ENCODE measurements around the gene KNTC1. TPM values are rescaled to one million over a fixed set of nuclear protein-coding genes. Genes with fewer than 3 reads are reported as not detected.

Gene KNTC1
- total RNA-seq, 1 experiment from 2014 or later, result 111 TPM

- TF ChIP-seq EZH2 (IDR thresholded peaks at IDR 0.05; ENCODE audit: borderline replicate concordance, low read depth, low read length, poor library complexity, severe bottlenecking), result no peak
- no peak for TF ChIP-seq CTCF (conservative IDR thresholded peaks at IDR 0.05; ENCODE audit: low read depth, low read length)
- BruUV-seq (replicated peaks), result no TSS peak
- H3K4me1 ChIP-seq (ENCODE audit: insufficient read depth, low read length, poor library complexity, severe bottlenecking), result no peaks in the 10 kb centered on the region
- POLR2A ChIA-PET (ENCODE audit: low non-redundant PET), result no interaction called here
- H3K4me3 ChIP-seq (ENCODE audit: low read depth, low read length, poor library complexity, severe bottlenecking), result no peak overlapping the region
- H3K9me3 ChIP-seq (ENCODE audit: low read depth, low read length, poor library complexity, severe bottlenecking), result no peaks in the 10 kb centered on the region
- DNase-seq (ENCODE audit: low spot score), result no peak
- intact Hi-C loops (cut with micrococcal nuclease; ENCODE audit: unreplicated experiment), result no loop called here
- CTCF ChIA-PET, result no interaction called here
- H3K27me3 ChIP-seq (replicated peaks; ENCODE audit: insufficient read depth, low read depth, low read length, poor library complexity), result no peaks in the 10 kb centered on the region
- peaks cover 81% of the 10 kb centered on the region for H3K36me3 ChIP-seq (ENCODE audit: insufficient read depth, low read length, poor library complexity, severe bottlenecking)
- H3K27ac ChIP-seq (ENCODE audit: low read depth, low read length, poor library complexity, severe bottlenecking), result no peak overlapping the region
Observed at GRCh38 chr12:122614839-122615238, 87.8 kb downstream of the KNTC1 start.

GRCh38 chr12:122615780-122616179 is 88.7 kb downstream of the KNTC1 start:
- no peaks in the 10 kb centered on the region for H3K4me1 ChIP-seq (ENCODE audit: insufficient read depth, low read length, poor library complexity, severe bottlenecking)
- ChIA-PET CTCF (no interaction called here), POLR2A (ENCODE audit: low non-redundant PET) (no interaction called here)
- no peak overlapping the region for H3K4me3 ChIP-seq (ENCODE audit: low read depth, low read length, poor library complexity, severe bottlenecking)
- H3K36me3 ChIP-seq (ENCODE audit: insufficient read depth, low read length, poor library complexity, severe bottlenecking), result peaks cover 81% of the 10 kb centered on the region
- no peak for TF ChIP-seq EZH2 (IDR thresholded peaks at IDR 0.05; ENCODE audit: borderline replicate concordance, low read depth, low read length, poor library complexity, severe bottlenecking)
- no peak overlapping the region for H3K27ac ChIP-seq (ENCODE audit: low read depth, low read length, poor library complexity, severe bottlenecking)
- intact Hi-C loops (cut with micrococcal nuclease; ENCODE audit: unreplicated experiment), result no loop called here
- DNase-seq (ENCODE audit: low spot score), result no peak
- no peaks in the 10 kb centered on the region for H3K9me3 ChIP-seq (ENCODE audit: low read depth, low read length, poor library complexity, severe bottlenecking)
- BruUV-seq (replicated peaks), result no TSS peak
- no peaks in the 10 kb centered on the region for H3K27me3 ChIP-seq (replicated peaks; ENCODE audit: insufficient read depth, low read depth, low read length, poor library complexity)

- Histone ChIP-seq H3K4me3 (ENCODE audit: low read depth, low read length, poor library complexity, severe bottlenecking) (no peak overlapping the region), H3K36me3 (ENCODE audit: insufficient read depth, low read length, poor library complexity, severe bottlenecking) (peaks cover 6% of the 10 kb centered on the region), H3K27ac (ENCODE audit: low read depth, low read length, poor library complexity, severe bottlenecking) (no peak overlapping the region), H3K9me3 (ENCODE audit: low read depth, low read length, poor library complexity, severe bottlenecking) (no peaks in the 10 kb centered on the region), H3K27me3 (replicated peaks; ENCODE audit: insufficient read depth, low read depth, low read length, poor library complexity) (no peaks in the 10 kb centered on the region), H3K4me1 (ENCODE audit: insufficient read depth, low read length, poor library complexity, severe bottlenecking) (no peaks in the 10 kb centered on the region)
- intact Hi-C loops (cut with micrococcal nuclease; ENCODE audit: unreplicated experiment), result loop anchor here (5.0 kb wide), 1 partner anchor 117 kb away; the partner anchor contains the start of gene DENR
- DNase-seq (ENCODE audit: low spot score), result no peak
- POLR2A ChIA-PET (ENCODE audit: low non-redundant PET), result no interaction called here
- BruUV-seq (replicated peaks), result no TSS peak
- TF ChIP-seq EZH2 (IDR thresholded peaks at IDR 0.05; ENCODE audit: borderline replicate concordance, low read depth, low read length, poor library complexity, severe bottlenecking), result no peak
- TF ChIP-seq CTCF (conservative IDR thresholded peaks at IDR 0.05; ENCODE audit: low read depth, low read length), result no peak
- CTCF ChIA-PET, result no interaction called here
Observed at GRCh38 chr12:122635471-122635870, 108.4 kb downstream of the KNTC1 start.

GRCh38 chr12:122643207-122643805 is 116.3 kb downstream of the KNTC1 start:
- H3K27me3 ChIP-seq (replicated peaks; ENCODE audit: insufficient read depth, low read depth, low read length, poor library complexity), result no peaks in the 10 kb centered on the region
- no TSS peak for BruUV-seq (replicated peaks)
- DNase-seq (ENCODE audit: low spot score), result no peak
- H3K27ac ChIP-seq (ENCODE audit: low read depth, low read length, poor library complexity, severe bottlenecking), result no peak overlapping the region
- intact Hi-C loops (cut with micrococcal nuclease; ENCODE audit: unreplicated experiment), result no loop called here
- H3K4me1 ChIP-seq (ENCODE audit: insufficient read depth, low read length, poor library complexity, severe bottlenecking), result no peaks in the 10 kb centered on the region
- H3K36me3 ChIP-seq (ENCODE audit: insufficient read depth, low read length, poor library complexity, severe bottlenecking), result no peaks in the 10 kb centered on the region
- ChIA-PET POLR2A (ENCODE audit: low non-redundant PET) (no interaction called here), CTCF (no interaction called here)
- TF ChIP-seq EZH2 (IDR thresholded peaks at IDR 0.05; ENCODE audit: borderline replicate concordance, low read depth, low read length, poor library complexity, severe bottlenecking) (no peak), CTCF (conservative IDR thresholded peaks at IDR 0.05; ENCODE audit: low read depth, low read length) (no peak)
- no peaks in the 10 kb centered on the region for H3K9me3 ChIP-seq (ENCODE audit: low read depth, low read length, poor library complexity, severe bottlenecking)
- H3K4me3 ChIP-seq (ENCODE audit: low read depth, low read length, poor library complexity, severe bottlenecking), result no peak overlapping the region
